OCI-LY3 (cell line): ENCODE measurements around the gene ZNF283.

Source experiments
- CTCF ChIP-seq: fragments of 200-600, 300-600 bp; sonication (generic); IDR thresholded peaks from 2 replicates; pipeline ENCODE4 v1.5.1; 2014; ENCODE audit warnings: antibody characterized with exemption, low read length, low read depth
- EZH2phosphoT487 ChIP-seq: fragments of 200-600 bp; shearing (Covaris generic); IDR thresholded peaks from 2 replicates; pipeline ENCODE4 v1.6.1; 2018; ENCODE audit warnings: antibody characterized with exemption, mixed run types, low read depth

DNA sequence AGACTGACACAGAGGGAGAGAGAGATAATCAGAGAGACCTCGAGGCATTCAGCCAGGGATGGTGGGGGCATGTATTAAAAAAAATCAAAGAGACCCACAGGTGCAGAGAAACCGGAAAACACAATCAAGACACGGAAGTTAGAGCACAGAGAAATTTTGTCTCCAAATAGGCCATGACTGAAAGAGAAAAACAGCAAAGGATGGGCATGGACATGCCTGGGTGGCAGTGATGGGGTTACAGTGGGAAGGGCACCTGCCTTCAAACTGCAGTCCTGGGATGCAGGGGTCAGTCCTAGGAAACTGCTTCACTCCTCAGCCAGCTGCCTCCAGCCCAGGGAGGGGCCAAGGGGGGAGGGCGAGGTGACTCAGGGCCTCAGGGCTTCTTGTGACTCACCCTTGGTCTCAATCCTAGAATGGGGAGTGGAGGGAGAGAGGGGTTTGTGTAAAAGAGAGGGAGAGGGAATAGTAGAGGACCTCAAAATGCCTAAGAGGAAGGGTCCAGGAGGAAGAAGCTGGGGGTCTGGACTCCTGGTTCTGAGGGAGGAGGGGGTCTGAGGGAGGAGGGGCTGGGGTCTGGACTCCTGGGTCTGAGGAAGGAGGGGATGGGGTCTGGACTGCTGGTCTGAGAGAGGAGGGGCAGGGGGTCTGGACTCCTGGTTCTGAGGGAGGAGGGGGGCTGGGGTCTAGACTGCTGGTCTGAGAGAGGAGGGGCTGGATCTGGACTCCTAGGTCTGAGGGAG is 42.7 kb upstream of the ZNF283 start:
- no peak for TF ChIP-seq EZH2phosphoT487
- no peak for TF ChIP-seq CTCF
